K562 (cell line): Measurements from ENCODE around the gene ZBTB43. TPM values are rescaled to one million over a fixed set of nuclear protein-coding genes. Genes with fewer than 3 reads are reported as not detected.

Experiments
- ATAC-seq: fragments of 200-7000 bp; cut with Tn5 transposase; 3 replicates; pipeline ENCODE4 v1.9.1; 2020; ENCODE audit warnings: moderate library complexity
- BruUV-seq: library from RNA; stranded (reverse); fragments of 400-500 nt; replicated peaks from 2 replicates; lab custom pipeline; 2021; lab: Mats Ljungman, UMichigan
- CTCF ChIA-PET: fragments of 300-600 bp; formaldehyde crosslinking; extraction: SDS; loops from one replicate; lab custom pipeline; 2021; ENCODE audit warnings: low intra/inter-chr PET ratio; lab: Yijun Ruan, JAX
- POLR2A ChIA-PET: fragments of 300-600, 350-650 bp; sonication (Branson Sonifier 250); formaldehyde crosslinking; extraction: SDS; loops from one replicate; lab custom pipeline; 2021; ENCODE audit warnings: antibody characterized with exemption, inconsistent platforms; lab: Yijun Ruan, JAX
- DNase-seq, 4 experiments: peaks; one replicate each; pipeline versions ENCODE4 v3.0.0 to v3.0.0-alpha.2; 2011 to 2018; ENCODE audit warnings: low spot score in 3 of 4, mixed read lengths in 3 of 4; ENCODE audit errors: extremely low read depth in 1 of 4
- FAIRE-seq: peaks from 2 replicates; lab custom pipeline; 2011; peaks lifted over from hg19 to GRCh38; lab: Jason Lieb, UNC
- H2AFZ ChIP-seq: 2 replicates; pipeline ENCODE4 v1.6.0; 2011; ENCODE audit warnings: low read depth, low read length, control low read depth, inconsistent platforms
- H3K27ac ChIP-seq: fragments of 200-600 bp; 3 replicates; pipeline ENCODE4 v1.8.0; 2011; ENCODE audit warnings: low read depth, mild to moderate bottlenecking, control low read depth, inconsistent platforms, low read length, moderate library complexity, mixed read lengths; ENCODE audit errors: extremely low read depth
- H3K27me3 ChIP-seq, 2 experiments: fragments of 300-600 bp in 1 of 2; 2 replicates in 1 of 2; 3 replicates in 1 of 2; pipeline versions ENCODE4 v1.6.0 to v1.8.0; 2011; ENCODE audit warnings: inconsistent platforms in 2 of 2, low read length in 2 of 2, mild to moderate bottlenecking in 1 of 2, mixed read lengths in 1 of 2, moderate library complexity in 1 of 2; ENCODE audit not compliant: control insufficient read depth in 2 of 2, insufficient read depth in 2 of 2
- H3K36me3 ChIP-seq: fragments of 300-600 bp; 3 replicates; pipeline ENCODE4 v1.8.0; 2011; ENCODE audit warnings: mild to moderate bottlenecking, low read length, inconsistent platforms; ENCODE audit not compliant: control insufficient read depth, insufficient read depth
- H3K4me1 ChIP-seq, 2 experiments: fragments of 200-600 bp in 1 of 2; replicated peaks in 1 of 2; 2 replicates in 1 of 2; 3 replicates in 1 of 2; pipeline versions ENCODE4 v1.5.1 to v1.8.0; 2011; ENCODE audit warnings: inconsistent platforms in 2 of 2, low read length in 2 of 2, mild to moderate bottlenecking in 1 of 2, mixed read lengths in 1 of 2, moderate library complexity in 1 of 2; ENCODE audit not compliant: control insufficient read depth in 2 of 2, insufficient read depth in 2 of 2
- H3K4me2 ChIP-seq: 2 replicates; pipeline ENCODE4 v1.6.1; 2011; ENCODE audit warnings: low read length, control low read depth, inconsistent platforms, mixed read lengths; ENCODE audit not compliant: insufficient read depth
- H3K4me3 ChIP-seq: fragments of 200-600 bp; sonication (generic), shearing (Covaris generic); 2 replicates; pipeline ENCODE4 v1.5.1; 2016; ENCODE audit warnings: control low read depth, inconsistent platforms
- H3K79me2 ChIP-seq: fragments of 200-600 bp; 3 replicates; pipeline ENCODE4 v1.8.0; 2011; ENCODE audit warnings: low read length, inconsistent platforms; ENCODE audit not compliant: control insufficient read depth, insufficient read depth
- H3K9ac ChIP-seq, 2 experiments: 2 replicates each; pipeline versions ENCODE4 v1.6.0 to v1.6.1; 2011; ENCODE audit warnings: low read depth in 2 of 2, low read length in 2 of 2, control low read depth in 1 of 2, inconsistent platforms in 1 of 2, mild to moderate bottlenecking in 1 of 2, mixed read lengths in 1 of 2; ENCODE audit not compliant: insufficient read depth in 1 of 2
- H3K9me1 ChIP-seq: one replicate; pipeline ENCODE4 v1.6.0; 2011; ENCODE audit warnings: inconsistent platforms, mild to moderate bottlenecking, low read length, moderate library complexity; ENCODE audit not compliant: control insufficient read depth, insufficient read depth
- H3K9me3 ChIP-seq: replicated peaks from 2 replicates; pipeline ENCODE4 v1.5.1; 2011; ENCODE audit warnings: low read depth, low read length, inconsistent platforms; ENCODE audit not compliant: control insufficient read depth, insufficient read depth
- H4K20me1 ChIP-seq: replicated peaks from 2 replicates; pipeline ENCODE4 v1.6.1; 2011; ENCODE audit warnings: low read length, inconsistent platforms, mixed read lengths; ENCODE audit not compliant: control insufficient read depth, insufficient read depth
- BHLHE40 ChIP-seq: IDR thresholded peaks from 2 replicates; pipeline ENCODE4 v1.6.1; 2011; ENCODE audit warnings: low read length, improper control_type of control experiment
- FOXM1 ChIP-seq, 2 experiments: fragments of 450-650 bp in 1 of 2; sonication (generic) in 1 of 2; formaldehyde crosslinking in 1 of 2; IDR thresholded peaks; 2 replicates each; pipeline versions ENCODE4 v1.6.1 to v1.9.0; 2017 to 2022; ENCODE audit warnings: low read depth in 2 of 2, mild to moderate bottlenecking in 2 of 2, missing genetic modification reagents in 1 of 2, moderate library complexity in 1 of 2
- HDAC8 ChIP-seq: fragments of 450-650 bp; IDR thresholded peaks from 2 replicates; pipeline ENCODE4 v1.6.1; 2016; ENCODE audit warnings: mild to moderate bottlenecking, missing genetic modification characterization, moderate library complexity, missing compliant biosample characterization
- JUNB ChIP-seq: fragments of 450-650 bp; formaldehyde crosslinking; conservative IDR thresholded peaks from 2 replicates; pipeline ENCODE4 v1.4.0; 2020; ENCODE audit warnings: mild to moderate bottlenecking
- NKRF ChIP-seq: fragments of 450-650 bp; IDR thresholded peaks from 2 replicates; pipeline ENCODE4 v1.6.1; 2016; ENCODE audit warnings: borderline replicate concordance
- PML ChIP-seq: IDR thresholded peaks from 2 replicates; pipeline ENCODE4 v1.6.1; 2012; ENCODE audit warnings: low read length, inconsistent platforms
- PRMT5 ChIP-seq: sonication (generic); formaldehyde crosslinking; IDR thresholded peaks from 2 replicates; pipeline ENCODE4 v1.5.0; 2020; ENCODE audit warnings: missing genetic modification reagents
- PTRF ChIP-seq: fragments of 450-650 bp; IDR thresholded peaks from 2 replicates; pipeline ENCODE4 v1.6.1; 2016; ENCODE audit warnings: mild to moderate bottlenecking, missing genetic modification characterization, missing compliant biosample characterization
- SMAD3 ChIP-seq: fragments of 450-650 bp; formaldehyde crosslinking; conservative IDR thresholded peaks from 2 replicates; pipeline ENCODE4 v1.4.0; 2020; ENCODE audit warnings: mild to moderate bottlenecking
- SMAD4 ChIP-seq: fragments of 250-450 bp; sonication (Bioruptor Pico); conservative IDR thresholded peaks from 2 replicates; pipeline ENCODE4 v1.8.0; 2021; ENCODE audit warnings: inconsistent platforms, mild to moderate bottlenecking, moderate library complexity
- TAF1 ChIP-seq: IDR thresholded peaks from 2 replicates; pipeline ENCODE4 v1.6.1; 2011; ENCODE audit warnings: mild to moderate bottlenecking, low read length, moderate library complexity; ENCODE audit not compliant: insufficient read depth, control insufficient read depth, severe bottlenecking; ENCODE audit errors: extremely low read depth
- TCF3 ChIP-seq: sonication (generic); formaldehyde crosslinking; IDR thresholded peaks from 2 replicates; pipeline ENCODE4 v1.4.0; 2020; ENCODE audit warnings: mild to moderate bottlenecking, missing genetic modification reagents
- ZFPM2 ChIP-seq: fragments of 250-450 bp; sonication (Bioruptor Pico); IDR thresholded peaks from 2 replicates; pipeline ENCODE4 v1.5.1; 2022; ENCODE audit warnings: mild to moderate bottlenecking
- ZNF76 ChIP-seq: fragments of 250-450 bp; sonication (Bioruptor Pico); IDR thresholded peaks from 2 replicates; pipeline ENCODE4 v1.4.0; 2020; ENCODE audit warnings: mild to moderate bottlenecking, moderate library complexity, borderline replicate concordance
- WGBS: fragments of 100-300 bp; shearing (Covaris generic); methylation state at CpG from one replicate; pipeline ENCODE4 v1.1.6; 2016; ENCODE audit warnings: low coverage, mixed read lengths; ENCODE audit not compliant: insufficient coverage; ENCODE audit errors: missing lambda C conversion rate; 5-methylcytosine and 5-hydroxymethylcytosine counted together
- in situ Hi-C: fragments of 300-500 bp; cut with MboI; formaldehyde crosslinking; loops from 4 replicates; pipeline ENCODE4 v1.15.0; 2018; ENCODE audit warnings: inconsistent platforms, mixed read lengths
- intact Hi-C: fragments of 100-400 bp; cut with micrococcal nuclease; formaldehyde crosslinking; loops from 2 replicates; pipeline ENCODE4 v1.14.2; 2022
- polyA plus RNA-seq, 8 experiments: library from polyadenylated mRNA; depleted of rRNA in 4 of 8; stranded (reverse) in 5 of 8; unstranded in 3 of 8; fragments of >200 nt; fragmentation: Nextera tagmentation in 2 of 8; fragmentation: Illumina TruSeq in 1 of 8; extraction: Ambion mirVana in 2 of 8; extraction: Trizol in 1 of 8; gene quantifications; 2 replicates each; pipeline versions ENCODE4 v1.2.1 to v1.2.3, GENCODE V29; 2011 to 2014; ENCODE audit warnings: inconsistent platforms in 1 of 8, missing spikeins in 1 of 8
- total RNA-seq, 7 experiments: library from RNA; depleted of rRNA in 6 of 7; stranded (reverse); fragments of >200 nt in 6 of 7; fragmentation: Illumina TruSeq in 2 of 7; extraction: Trizol in 2 of 7; gene quantifications; 2 replicates each; pipeline versions ENCODE4 v1.2.1 to v1.2.3, GENCODE V29; 2011 to 2021; ENCODE audit warnings: low replicate concordance in 1 of 7
- TF ChIP-seq, protein P1 (sequence below), 2 experiments: fragments of 450-650 bp in 1 of 2; sonication (generic) in 1 of 2; formaldehyde crosslinking in 1 of 2; IDR thresholded peaks in 1 of 2; conservative IDR thresholded peaks in 1 of 2; 2 replicates each; pipeline versions ENCODE4 v1.6.1 to v1.8.1; 2016 to 2023; ENCODE audit warnings: mild to moderate bottlenecking in 2 of 2, moderate library complexity in 2 of 2, inconsistent platforms in 1 of 2, missing genetic modification reagents in 1 of 2
- TF ChIP-seq, protein P2 (sequence below): fragments of 450-650 bp; formaldehyde crosslinking; IDR thresholded peaks from 2 replicates; pipeline ENCODE4 v1.4.0; 2020; ENCODE audit warnings: mild to moderate bottlenecking, moderate library complexity

ZBTB43 gene
- total and polyA plus RNA-seq, 9 of the 15 experiments (the other 6 are each of a cell fraction or from before 2014, with no cell fraction given) = 3.9 to 17.2 (median 9.1) TPM

DNA sequence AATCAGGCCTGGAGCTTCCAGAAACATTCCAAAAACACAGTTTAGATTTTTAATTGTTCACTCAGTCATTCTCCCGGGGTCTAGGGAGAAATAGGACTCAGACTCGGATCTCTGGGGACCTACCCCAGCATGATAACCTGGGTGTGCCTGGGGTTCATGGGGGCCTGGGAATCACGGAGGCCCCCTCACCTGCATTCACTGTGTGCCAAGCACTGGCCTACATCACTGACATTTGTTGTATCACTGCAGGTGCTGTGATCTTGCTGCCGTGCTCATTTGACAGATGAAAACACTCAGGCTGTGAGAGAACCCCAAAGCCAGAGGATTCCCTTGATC is 22.8 kb upstream of the ZBTB43 start (continued):
- TF ChIP-seq FOXM1 (IDR thresholded peaks at IDR 0.05; ENCODE audit: low read depth) (no peak), FOXM1 (CRISPR knock-in tag; IDR thresholded peaks at IDR 0.05; ENCODE audit: low read depth) (no peak)
- TF ChIP-seq, protein P1, sequence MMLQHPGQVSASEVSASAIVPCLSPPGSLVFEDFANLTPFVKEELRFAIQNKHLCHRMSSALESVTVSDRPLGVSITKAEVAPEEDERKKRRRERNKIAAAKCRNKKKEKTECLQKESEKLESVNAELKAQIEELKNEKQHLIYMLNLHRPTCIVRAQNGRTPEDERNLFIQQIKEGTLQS (IDR thresholded peaks at IDR 0.05) = no peak
- TF ChIP-seq, protein P1 (CRISPR knock-in tag; conservative IDR thresholded peaks at IDR 0.05) = no peak

- 6% methylated on average over 1 of the region's 1 CpG for WGBS
- Histone ChIP-seq H2AFZ (no peak overlapping the region), H3K9me1 (no peaks in the 10 kb centered on the region), H4K20me1 (no peaks in the 10 kb centered on the region; the same call in 1 of the 2 replicates), H3K4me3 (no peak overlapping the region), H3K9ac (no peak overlapping the region), H3K4me1 (peaks cover 0 to 3% of the 10 kb centered on the region in 2 experiments; a peak in 1 of 5 replicates), H3K4me2 (no peak overlapping the region), H3K27me3 (peaks cover 13 to 43% of the 10 kb centered on the region in 2 experiments; a peak in 4 of 5 replicates), H3K79me2 (no peaks in the 10 kb centered on the region), H3K36me3 (no peaks in the 10 kb centered on the region), H3K27ac (no peak overlapping the region), H3K9me3 (no peaks in the 10 kb centered on the region)
- in situ Hi-C loops = loop anchor here (5.0 kb wide), 1 partner anchor 177 kb away; no protein-coding TSS in a partner anchor
- CTCF ChIA-PET = no interaction called here
- no TSS peak for BruUV-seq
- intact Hi-C loops = no loop called here
- POLR2A ChIA-PET = interaction anchor here (0.6 to 1.2 kb wide), 4 partner anchors 8 to 81 kb away, joined by 3 to 5 read pairs (median 4); no protein-coding TSS in a partner anchor
- no peak for FAIRE-seq
- DNase-seq = no peak
- no peak for ATAC-seq
- no peak for TF ChIP-seq PML
- no peak for TF ChIP-seq SMAD4 (CRISPR knock-in tag)
- no peak for TF ChIP-seq HDAC8 (tag)
- no peak for TF ChIP-seq NKRF
- no peak for TF ChIP-seq TCF3
- no peak for TF ChIP-seq PTRF (tag)
- no peak for TF ChIP-seq TAF1
- TF ChIP-seq, protein P2, sequence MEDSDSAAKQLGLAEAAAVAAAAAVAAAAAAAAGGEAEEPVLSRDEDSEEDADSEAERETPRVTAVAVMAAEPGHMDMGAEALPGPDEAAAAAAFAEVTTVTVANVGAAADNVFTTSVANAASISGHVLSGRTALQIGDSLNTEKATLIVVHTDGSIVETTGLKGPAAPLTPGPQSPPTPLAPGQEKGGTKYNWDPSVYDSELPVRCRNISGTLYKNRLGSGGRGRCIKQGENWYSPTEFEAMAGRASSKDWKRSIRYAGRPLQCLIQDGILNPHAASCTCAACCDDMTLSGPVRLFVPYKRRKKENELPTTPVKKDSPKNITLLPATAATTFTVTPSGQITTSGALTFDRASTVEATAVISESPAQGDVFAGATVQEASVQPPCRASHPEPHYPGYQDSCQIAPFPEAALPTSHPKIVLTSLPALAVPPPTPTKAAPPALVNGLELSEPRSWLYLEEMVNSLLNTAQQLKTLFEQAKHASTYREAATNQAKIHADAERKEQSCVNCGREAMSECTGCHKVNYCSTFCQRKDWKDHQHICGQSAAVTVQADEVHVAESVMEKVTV (CRISPR knock-in tag) = no peak
- no peak for TF ChIP-seq BHLHE40
- no peak for TF ChIP-seq JUNB (CRISPR knock-in tag)
- no peak for TF ChIP-seq ZNF76 (CRISPR knock-in tag)
- TF ChIP-seq SMAD3 (CRISPR knock-in tag) = no peak
- no peak for TF ChIP-seq ZFPM2 (CRISPR knock-in tag)
- TF ChIP-seq PRMT5 (CRISPR knock-in tag) = no peak
These were observed 20.9 kb upstream of the ZBTB43 start for GRCh38 chr9:126783949-126784348.
